ENCODE measurements around the gene NADSYN1.

The NADSYN1 gene

DNA sequence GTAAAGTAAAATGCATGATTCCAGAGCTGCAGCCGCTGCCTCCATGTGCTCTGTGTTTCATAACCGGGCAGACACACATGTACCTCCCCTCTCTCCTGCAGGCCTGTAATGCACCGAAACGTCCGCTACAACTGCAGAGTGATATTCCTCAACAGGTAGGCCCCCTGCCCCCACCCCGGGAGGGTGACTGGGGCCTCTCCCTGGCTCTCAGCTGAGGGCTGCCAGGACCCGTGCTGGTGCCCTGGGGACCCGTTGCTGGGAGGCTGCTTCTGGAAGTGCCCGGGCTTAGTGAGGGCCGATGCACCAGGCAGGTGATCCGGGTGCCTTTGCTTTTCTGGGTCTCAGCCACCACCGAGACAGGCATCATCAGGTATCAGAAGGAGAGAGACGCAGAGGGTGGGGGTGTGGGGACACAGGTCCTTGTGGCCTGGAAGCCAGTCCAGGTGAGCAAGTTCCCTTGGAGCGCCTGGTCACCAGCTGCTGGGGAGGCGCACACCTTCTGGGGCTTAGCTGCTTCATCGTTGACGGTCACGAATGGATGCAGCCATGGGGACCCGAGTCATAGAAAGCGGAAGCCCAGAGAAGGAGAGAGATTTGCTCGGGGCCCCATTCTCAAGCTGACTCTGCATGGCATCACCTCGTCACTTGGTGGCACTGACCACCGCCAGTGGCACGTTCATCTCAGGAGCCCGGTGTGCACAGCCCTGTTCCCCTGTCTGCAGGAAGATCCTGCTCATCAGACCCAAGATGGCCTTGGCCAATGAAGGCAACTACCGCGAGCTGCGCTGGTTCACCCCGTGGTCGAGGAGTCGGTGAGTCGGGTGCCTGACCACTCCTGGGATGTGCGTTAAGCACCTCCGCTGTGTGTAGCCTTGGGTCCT lies 10.6 kb downstream of the NADSYN1 start:
- Histone ChIP-seq H3K27me3 (ENCODE audit: control insufficient read depth, insufficient read depth, low read length) (no peaks in the 10 kb centered on the region), H3K4me3 (ENCODE audit: low read depth, low read length) (no peak overlapping the region), H3K9me3 (ENCODE audit: control insufficient read depth, insufficient read depth, low read length) (no peaks in the 10 kb centered on the region), H3K27ac (ENCODE audit: low read depth, low read length) (no peak overlapping the region), H3K36me3 (ENCODE audit: control insufficient read depth, insufficient read depth, low read length) (peaks cover 32% of the 10 kb centered on the region), H3K9ac (ENCODE audit: low read depth, low read length) (no peak overlapping the region), H3K4me1 (ENCODE audit: control insufficient read depth, insufficient read depth, low read length) (no peaks in the 10 kb centered on the region)

DNA sequence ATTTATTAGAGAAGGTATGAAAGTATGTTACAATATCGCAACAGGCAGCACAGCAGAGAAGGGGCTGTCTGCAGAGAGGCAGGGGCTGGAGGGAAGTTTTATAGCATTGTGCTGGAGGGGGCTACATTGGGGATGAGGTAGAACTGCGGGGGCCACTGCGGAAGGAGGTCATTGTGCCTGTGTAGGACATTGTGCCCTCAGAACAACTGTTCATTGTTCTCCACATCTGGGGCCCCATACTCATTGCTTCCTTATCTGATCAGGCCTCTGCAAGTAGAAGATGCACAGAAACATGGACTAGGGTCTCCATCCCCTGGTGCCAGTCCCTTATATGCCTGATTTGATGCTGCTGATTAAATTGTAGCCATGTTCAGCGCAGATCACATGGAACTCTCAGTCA lies 12.1 kb downstream of the NADSYN1 start:
- Histone ChIP-seq H3K9me3 (ENCODE audit: control insufficient read depth, insufficient read depth, low read length) (no peaks in the 10 kb centered on the region; the same call in 1 of the 2 replicates), H3K36me3 (ENCODE audit: control insufficient read depth, insufficient read depth, low read length) (peaks cover 17% of the 10 kb centered on the region), H3K4me1 (ENCODE audit: control insufficient read depth, insufficient read depth, low read length) (no peaks in the 10 kb centered on the region), H3K9ac (ENCODE audit: low read depth, low read length) (no peak overlapping the region), H3K27ac (ENCODE audit: low read depth, low read length) (no peak overlapping the region), H3K4me3 (ENCODE audit: low read depth, low read length) (no peak overlapping the region), H3K27me3 (ENCODE audit: control insufficient read depth, insufficient read depth, low read length) (no peaks in the 10 kb centered on the region)

DNA sequence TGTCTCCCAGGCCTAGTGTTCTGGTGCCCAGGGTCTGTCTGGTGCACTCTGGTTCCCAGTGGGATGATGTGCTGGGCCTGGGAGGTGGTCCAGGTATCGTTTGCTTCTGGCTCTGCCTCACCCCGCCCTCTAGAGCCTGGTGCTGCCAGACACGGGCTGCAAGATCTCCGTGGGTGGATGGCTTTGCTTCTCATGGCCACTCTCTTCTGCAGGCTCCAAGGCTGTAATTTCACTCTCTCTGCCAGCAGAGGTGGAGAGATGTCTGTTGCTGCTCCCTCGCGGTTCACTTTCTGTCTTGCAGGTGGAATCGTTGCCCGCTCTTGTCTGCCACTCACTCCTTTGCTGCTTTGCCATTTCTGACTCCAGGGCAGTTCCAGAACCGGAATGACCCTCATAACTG lies 13.4 kb downstream of the NADSYN1 start:
- peaks cover 9% of the 10 kb centered on the region for H3K36me3 ChIP-seq (ENCODE audit: control insufficient read depth, insufficient read depth, low read length)
- no peaks in the 10 kb centered on the region; the same call in 1 of the 2 replicates for H3K9me3 ChIP-seq (ENCODE audit: control insufficient read depth, insufficient read depth, low read length)
- no peak overlapping the region for H3K9ac ChIP-seq (ENCODE audit: low read depth, low read length)
- no peaks in the 10 kb centered on the region for H3K4me1 ChIP-seq (ENCODE audit: control insufficient read depth, insufficient read depth, low read length)
- H3K4me3 ChIP-seq (ENCODE audit: low read depth, low read length) = no peak overlapping the region
- no peaks in the 10 kb centered on the region for H3K27me3 ChIP-seq (ENCODE audit: control insufficient read depth, insufficient read depth, low read length)
- H3K27ac ChIP-seq (ENCODE audit: low read depth, low read length) = no peak overlapping the region

DNA sequence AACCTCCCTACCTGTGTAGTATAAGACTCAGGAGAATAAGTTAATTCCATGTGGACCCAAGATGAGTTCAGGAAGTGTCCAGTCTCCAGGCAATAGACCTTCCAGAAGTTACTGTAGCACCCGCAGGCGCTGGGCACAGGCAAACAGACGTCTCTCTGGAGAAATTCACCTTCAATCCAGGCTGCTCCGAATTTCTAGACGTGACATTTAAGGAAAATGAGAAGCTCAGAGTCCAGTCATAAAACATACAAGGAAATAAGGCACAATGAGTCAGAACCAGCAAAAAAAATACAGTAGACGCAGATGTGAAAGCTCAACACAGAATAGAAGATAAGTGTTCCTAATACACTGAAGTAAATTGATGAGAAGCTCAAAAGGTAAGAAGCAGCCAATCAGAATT lies 14.2 kb downstream of the NADSYN1 start:
- Histone ChIP-seq H3K4me3 (ENCODE audit: low read depth, low read length) (no peak overlapping the region), H3K9ac (ENCODE audit: low read depth, low read length) (no peak overlapping the region), H3K9me3 (ENCODE audit: control insufficient read depth, insufficient read depth, low read length) (no peaks in the 10 kb centered on the region; the same call in 1 of the 2 replicates), H3K4me1 (ENCODE audit: control insufficient read depth, insufficient read depth, low read length) (no peaks in the 10 kb centered on the region), H3K27ac (ENCODE audit: low read depth, low read length) (no peak overlapping the region), H3K27me3 (ENCODE audit: control insufficient read depth, insufficient read depth, low read length) (no peaks in the 10 kb centered on the region), H3K36me3 (ENCODE audit: control insufficient read depth, insufficient read depth, low read length) (peaks cover 6% of the 10 kb centered on the region)

DNA sequence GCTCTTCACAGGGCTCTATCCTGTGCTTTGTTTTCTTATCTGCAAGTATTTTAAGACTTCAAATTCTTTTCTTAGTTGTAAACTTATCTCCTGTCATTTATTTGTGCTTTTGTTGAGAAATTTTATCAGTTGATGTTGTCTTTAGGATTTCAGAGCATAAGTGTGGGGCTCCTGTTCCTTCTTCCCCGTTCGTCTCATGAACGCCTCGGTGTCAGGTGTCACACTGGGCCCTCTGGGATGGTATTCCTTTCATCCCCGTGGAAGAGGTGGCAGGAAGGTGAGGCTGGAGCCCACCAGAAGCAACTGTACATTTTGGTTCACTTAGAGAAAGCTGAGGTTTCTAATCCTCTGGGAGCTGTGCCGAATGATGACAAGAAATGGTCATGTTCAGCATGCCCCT lies 17.9 kb downstream of the NADSYN1 start:
- Histone ChIP-seq H3K27me3 (ENCODE audit: control insufficient read depth, insufficient read depth, low read length) (no peaks in the 10 kb centered on the region), H3K9me3 (ENCODE audit: control insufficient read depth, insufficient read depth, low read length) (no peaks in the 10 kb centered on the region; the same call in 1 of the 2 replicates), H3K9ac (ENCODE audit: low read depth, low read length) (no peak overlapping the region), H3K36me3 (ENCODE audit: control insufficient read depth, insufficient read depth, low read length) (peaks cover 24% of the 10 kb centered on the region), H3K4me1 (ENCODE audit: control insufficient read depth, insufficient read depth, low read length) (no peaks in the 10 kb centered on the region), H3K4me3 (ENCODE audit: low read depth, low read length) (no peak overlapping the region), H3K27ac (ENCODE audit: low read depth, low read length) (no peak overlapping the region)

DNA sequence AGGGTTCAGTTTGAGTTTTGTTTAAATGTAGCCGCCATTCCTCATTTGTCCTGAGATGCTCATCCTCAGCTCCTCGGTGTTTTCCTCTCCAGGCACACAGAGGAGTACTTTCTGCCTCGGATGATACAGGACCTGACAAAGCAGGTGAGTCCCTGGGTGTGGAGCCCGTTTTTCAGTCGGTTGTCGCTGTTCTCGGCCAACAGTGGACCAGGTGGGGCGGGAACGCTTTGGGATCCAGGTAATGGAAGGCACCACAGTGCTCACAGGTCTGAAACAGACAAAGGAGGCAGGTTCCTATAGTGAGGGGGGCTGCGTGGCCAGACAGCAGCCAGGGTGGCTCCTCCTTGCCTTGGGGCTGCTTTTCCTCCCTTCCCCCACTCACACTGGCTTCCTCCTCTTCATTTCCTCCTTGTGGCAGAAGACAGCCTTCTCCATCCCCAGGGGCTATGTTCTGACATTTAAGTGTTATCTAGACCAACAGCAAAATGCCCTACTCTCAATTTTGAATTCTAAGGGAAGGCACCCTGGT lies 19.4 kb downstream of the NADSYN1 start:
- H3K9me3 ChIP-seq (ENCODE audit: control insufficient read depth, insufficient read depth, low read length) = no peaks in the 10 kb centered on the region; the same call in 1 of the 2 replicates
- peaks cover 25% of the 10 kb centered on the region for H3K36me3 ChIP-seq (ENCODE audit: control insufficient read depth, insufficient read depth, low read length)
- no peaks in the 10 kb centered on the region for H3K4me1 ChIP-seq (ENCODE audit: control insufficient read depth, insufficient read depth, low read length)
- no peak overlapping the region for H3K9ac ChIP-seq (ENCODE audit: low read depth, low read length)
- H3K4me3 ChIP-seq (ENCODE audit: low read depth, low read length) = no peak overlapping the region
- no peaks in the 10 kb centered on the region for H3K27me3 ChIP-seq (ENCODE audit: control insufficient read depth, insufficient read depth, low read length)
- H3K27ac ChIP-seq (ENCODE audit: low read depth, low read length) = no peak overlapping the region

DNA sequence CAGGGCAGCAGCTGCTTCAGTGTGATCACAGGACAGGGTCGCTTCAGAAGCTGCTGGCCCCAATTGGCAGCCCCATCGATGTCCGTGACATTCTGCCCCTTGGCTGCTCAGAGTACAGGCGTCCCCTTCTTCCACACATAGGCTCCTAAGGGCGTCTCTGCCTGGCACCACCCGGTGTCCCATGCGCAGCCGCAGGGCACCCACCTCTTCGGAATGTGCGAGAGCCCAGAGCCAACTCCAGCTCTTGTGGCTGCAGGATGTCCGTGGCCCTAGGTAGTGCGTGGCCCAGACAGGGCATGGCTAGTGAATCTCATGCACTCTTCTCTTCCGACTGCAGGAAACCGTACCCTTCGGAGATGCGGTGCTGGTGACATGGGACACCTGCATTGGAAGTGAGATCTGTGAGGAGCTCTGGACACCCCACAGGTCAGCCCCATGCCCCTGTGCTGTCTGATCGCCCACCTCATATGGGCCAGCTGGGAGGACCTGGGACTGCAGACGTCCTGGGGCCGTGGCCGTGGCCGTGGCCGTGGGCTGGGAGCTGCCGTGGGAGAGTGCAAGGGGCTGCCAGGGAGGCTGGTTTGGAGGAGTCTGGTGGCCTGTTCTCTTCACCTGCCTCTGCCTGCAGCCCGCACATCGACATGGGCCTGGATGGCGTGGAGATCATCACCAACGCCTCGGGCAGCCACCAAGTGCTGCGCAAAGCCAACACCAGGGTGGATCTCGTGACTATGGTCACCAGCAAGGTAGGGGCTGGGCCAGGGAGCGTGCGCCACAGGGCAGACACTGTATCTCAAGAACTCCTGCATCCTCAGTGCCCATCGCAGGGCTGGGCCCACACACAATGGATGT lies 20.2 kb downstream of the NADSYN1 start:
- Histone ChIP-seq H3K27me3 (ENCODE audit: control insufficient read depth, insufficient read depth, low read length) (no peaks in the 10 kb centered on the region), H3K9ac (ENCODE audit: low read depth, low read length) (no peak overlapping the region), H3K4me3 (ENCODE audit: low read depth, low read length) (no peak overlapping the region), H3K9me3 (ENCODE audit: control insufficient read depth, insufficient read depth, low read length) (no peaks in the 10 kb centered on the region; the same call in 1 of the 2 replicates), H3K4me1 (ENCODE audit: control insufficient read depth, insufficient read depth, low read length) (no peaks in the 10 kb centered on the region), H3K36me3 (ENCODE audit: control insufficient read depth, insufficient read depth, low read length) (peaks cover 27% of the 10 kb centered on the region), H3K27ac (ENCODE audit: low read depth, low read length) (no peak overlapping the region)

DNA sequence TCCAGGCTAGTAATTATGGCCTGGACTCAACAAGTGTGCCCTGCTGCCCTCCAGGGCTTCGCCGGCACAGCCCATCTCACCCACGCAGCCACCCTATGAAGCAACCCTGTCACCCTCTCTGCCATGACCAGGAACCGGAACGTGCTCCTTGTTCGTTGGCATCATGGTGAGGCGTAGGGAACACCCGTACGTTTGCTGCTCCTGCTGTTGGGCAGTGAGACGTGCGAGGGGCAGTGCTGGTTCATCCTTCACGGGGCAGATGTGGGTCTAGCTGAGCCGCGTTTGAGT lies 20.7 kb downstream of the NADSYN1 start:
- H3K36me3 ChIP-seq (ENCODE audit: control insufficient read depth, insufficient read depth, low read length) = peaks cover 33% of the 10 kb centered on the region
- no peak overlapping the region for H3K4me3 ChIP-seq (ENCODE audit: low read depth, low read length)
- no peaks in the 10 kb centered on the region; the same call in 1 of the 2 replicates for H3K9me3 ChIP-seq (ENCODE audit: control insufficient read depth, insufficient read depth, low read length)
- no peak overlapping the region for H3K9ac ChIP-seq (ENCODE audit: low read depth, low read length)
- no peak overlapping the region for H3K27ac ChIP-seq (ENCODE audit: low read depth, low read length)
- no peaks in the 10 kb centered on the region for H3K27me3 ChIP-seq (ENCODE audit: control insufficient read depth, insufficient read depth, low read length)
- no peaks in the 10 kb centered on the region for H3K4me1 ChIP-seq (ENCODE audit: control insufficient read depth, insufficient read depth, low read length)

DNA sequence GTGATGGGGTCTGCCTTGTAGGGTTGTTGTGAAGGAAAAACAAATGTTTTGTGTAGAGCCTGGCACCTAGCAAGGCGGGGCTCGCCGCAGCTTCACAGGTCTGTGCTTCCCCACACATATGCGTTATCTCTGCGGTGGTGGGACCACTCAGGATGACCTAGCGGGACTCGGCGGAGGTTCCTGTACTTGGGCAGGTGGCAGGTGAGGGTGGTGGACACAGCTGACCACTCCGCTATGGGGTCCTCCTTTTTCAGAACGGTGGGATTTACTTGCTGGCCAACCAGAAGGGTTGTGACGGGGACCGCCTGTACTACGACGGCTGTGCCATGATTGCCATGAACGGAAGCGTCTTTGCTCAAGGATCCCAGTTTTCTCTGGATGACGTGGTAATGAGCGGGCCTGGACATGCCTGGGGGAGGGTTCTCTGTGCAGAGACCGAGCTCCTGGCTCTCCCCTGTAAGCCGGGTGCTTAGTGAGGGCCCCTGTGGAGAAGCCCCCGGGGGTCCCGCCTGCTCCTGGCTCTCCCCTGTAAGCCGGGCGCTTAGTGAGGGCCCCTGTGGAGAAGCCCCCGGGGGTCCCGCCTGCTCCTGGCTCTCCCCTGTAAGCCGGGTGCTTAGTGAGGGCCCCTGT lies 21.3 kb downstream of the NADSYN1 start:
- Histone ChIP-seq H3K27ac (ENCODE audit: low read depth, low read length) (no peak overlapping the region), H3K4me3 (ENCODE audit: low read depth, low read length) (no peak overlapping the region), H3K36me3 (ENCODE audit: control insufficient read depth, insufficient read depth, low read length) (peaks cover 33% of the 10 kb centered on the region), H3K9me3 (ENCODE audit: control insufficient read depth, insufficient read depth, low read length) (no peaks in the 10 kb centered on the region), H3K9ac (ENCODE audit: low read depth, low read length) (no peak overlapping the region), H3K27me3 (ENCODE audit: control insufficient read depth, insufficient read depth, low read length) (no peaks in the 10 kb centered on the region), H3K4me1 (ENCODE audit: control insufficient read depth, insufficient read depth, low read length) (no peaks in the 10 kb centered on the region)

DNA sequence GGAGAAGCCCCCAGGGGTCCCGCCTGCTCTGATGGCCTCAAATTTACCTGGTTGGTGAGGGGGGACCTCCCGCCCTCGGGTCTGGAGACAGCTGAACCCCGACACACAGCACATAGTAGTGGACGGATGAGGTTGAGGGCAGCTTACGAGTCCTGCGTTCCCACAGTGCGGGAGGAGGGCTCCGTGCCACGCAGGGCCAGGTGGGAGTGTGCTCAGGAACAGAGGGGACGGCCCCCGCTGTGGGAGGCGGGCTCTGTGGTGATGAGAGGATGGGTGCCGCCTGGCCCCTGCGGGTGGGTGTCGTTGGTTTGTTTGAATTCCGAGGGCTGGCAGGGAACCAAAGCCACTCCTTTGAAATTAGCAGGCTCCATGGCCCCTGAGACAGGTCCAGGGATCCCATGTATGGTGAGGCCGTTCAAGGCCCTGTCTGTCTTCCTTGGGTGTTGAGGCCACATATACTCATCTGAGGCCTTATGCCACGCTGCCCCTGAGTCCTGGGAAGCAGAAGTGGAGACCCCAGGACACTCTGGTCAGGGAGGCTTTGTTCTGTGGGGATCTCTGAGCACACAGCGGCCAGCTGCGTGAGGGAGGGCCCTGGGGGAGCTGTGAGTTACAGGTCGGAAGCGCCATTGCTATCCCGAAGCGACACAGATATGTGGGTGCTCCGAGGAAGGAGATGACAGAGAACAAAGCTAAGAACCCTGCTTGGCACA lies 21.9 kb downstream of the NADSYN1 start:
- Histone ChIP-seq H3K9ac (ENCODE audit: low read depth, low read length) (no peak overlapping the region), H3K36me3 (ENCODE audit: control insufficient read depth, insufficient read depth, low read length) (peaks cover 33% of the 10 kb centered on the region), H3K9me3 (ENCODE audit: control insufficient read depth, insufficient read depth, low read length) (no peaks in the 10 kb centered on the region), H3K27ac (ENCODE audit: low read depth, low read length) (no peak overlapping the region), H3K4me1 (ENCODE audit: control insufficient read depth, insufficient read depth, low read length) (no peaks in the 10 kb centered on the region), H3K27me3 (ENCODE audit: control insufficient read depth, insufficient read depth, low read length) (no peaks in the 10 kb centered on the region), H3K4me3 (ENCODE audit: low read depth, low read length) (no peak overlapping the region)

Measured in HUES48 (cell line).